ENCODE results near the gene FAM135A. TPM values are rescaled to one million over a fixed set of nuclear protein-coding genes. Genes with fewer than 3 reads are reported as not detected.
"Not testable (repeated sequence)": the region's sequence is repeated elsewhere in the genome, so short reads cannot be mapped to it uniquely, and the experiment has no call there.

The FAM135A gene
- total and polyA plus RNA-seq, 2 donors: 11.1 to 16.0 TPM

DNA sequence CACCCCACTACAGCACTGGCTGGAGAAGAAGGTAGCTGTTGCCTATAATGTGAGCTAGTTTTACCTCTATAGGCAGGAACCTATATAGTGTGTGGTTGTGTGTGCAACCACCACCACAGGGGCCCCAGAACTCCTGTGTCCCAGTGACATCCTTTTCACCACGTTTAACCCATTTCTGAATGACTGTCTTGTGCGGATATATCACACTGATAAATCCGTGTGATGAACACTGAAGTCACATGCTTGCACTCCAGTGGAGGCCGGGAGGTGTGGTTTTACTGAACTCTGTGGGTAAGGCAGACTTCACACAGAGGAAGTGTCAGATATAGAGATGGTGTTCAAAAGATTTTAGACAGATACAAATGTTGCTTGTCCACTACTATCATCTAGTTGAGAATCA is 185.9 kb downstream of the FAM135A start:
- WGBS: 59% methylated on average over 4 of the region's 4 CpGs
- no peaks in the 10 kb centered on the region for H3K4me1 ChIP-seq (ENCODE audit: control insufficient read depth in 2 of 2, insufficient read depth in 2 of 2, low read length in 2 of 2)
- H3K36me3 ChIP-seq (ENCODE audit: control insufficient read depth in 2 of 2, insufficient read depth in 2 of 2, low read length in 1 of 2): no peaks in the 10 kb centered on the region
- peaks cover 0 to 3% of the 10 kb centered on the region in 2 donors for H3K9me3 ChIP-seq (ENCODE audit: control insufficient read depth in 2 of 2, insufficient read depth in 1 of 2, low read length in 1 of 2)
- no peak overlapping the region for H3K4me3 ChIP-seq (ENCODE audit: low read length in 2 of 2)
- no peak overlapping the region for H3K27ac ChIP-seq (ENCODE audit: low read depth in 1 of 2, low read length in 1 of 2)
- H3K27me3 ChIP-seq (ENCODE audit: control insufficient read depth in 2 of 2, insufficient read depth in 1 of 2, low read length in 1 of 2): no peaks in the 10 kb centered on the region
- DNase-seq (ENCODE audit: low read depth in 6 of 9, low spot score in 9 of 9): peak in 5 of 9 donors; percentile 12 to 55 (median 16)

DNA sequence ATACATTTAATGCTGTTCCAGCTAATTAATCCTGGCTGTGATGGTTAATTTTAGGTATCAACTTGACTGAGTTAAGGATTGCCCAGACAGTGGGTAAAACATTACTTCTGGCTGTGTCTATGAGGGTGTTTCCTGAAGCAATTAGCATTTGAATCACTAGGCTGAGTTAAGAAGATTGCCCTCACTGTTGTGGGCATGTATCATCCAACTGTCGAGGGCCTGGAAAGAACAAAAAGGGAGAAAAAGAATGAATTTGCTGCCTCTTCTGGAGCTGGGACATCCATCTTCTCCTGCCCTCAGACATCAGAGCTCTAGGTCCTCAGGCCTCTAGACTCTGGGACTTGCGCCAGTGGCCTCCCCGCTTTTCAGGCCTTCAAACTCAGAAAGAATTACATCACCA is 187.7 kb downstream of the FAM135A start:
- Histone ChIP-seq H3K27me3 (ENCODE audit: control insufficient read depth in 2 of 2, insufficient read depth in 1 of 2, low read length in 1 of 2) (no peaks in the 10 kb centered on the region), H3K27ac (ENCODE audit: low read depth in 1 of 2, low read length in 1 of 2) (no peak overlapping the region), H3K4me3 (ENCODE audit: low read length in 2 of 2) (no peak overlapping the region), H3K4me1 (ENCODE audit: control insufficient read depth in 2 of 2, insufficient read depth in 2 of 2, low read length in 2 of 2) (no peaks in the 10 kb centered on the region), H3K36me3 (ENCODE audit: control insufficient read depth in 2 of 2, insufficient read depth in 2 of 2, low read length in 1 of 2) (no peaks in the 10 kb centered on the region), H3K9me3 (ENCODE audit: control insufficient read depth in 2 of 2, insufficient read depth in 1 of 2, low read length in 1 of 2) (peaks cover 0 to 11% of the 10 kb centered on the region in 2 donors)
- 67% methylated on average over 3 of the region's 3 CpGs for WGBS
- DNase-seq (ENCODE audit: low read depth in 6 of 9, low spot score in 9 of 9): no peak

DNA sequence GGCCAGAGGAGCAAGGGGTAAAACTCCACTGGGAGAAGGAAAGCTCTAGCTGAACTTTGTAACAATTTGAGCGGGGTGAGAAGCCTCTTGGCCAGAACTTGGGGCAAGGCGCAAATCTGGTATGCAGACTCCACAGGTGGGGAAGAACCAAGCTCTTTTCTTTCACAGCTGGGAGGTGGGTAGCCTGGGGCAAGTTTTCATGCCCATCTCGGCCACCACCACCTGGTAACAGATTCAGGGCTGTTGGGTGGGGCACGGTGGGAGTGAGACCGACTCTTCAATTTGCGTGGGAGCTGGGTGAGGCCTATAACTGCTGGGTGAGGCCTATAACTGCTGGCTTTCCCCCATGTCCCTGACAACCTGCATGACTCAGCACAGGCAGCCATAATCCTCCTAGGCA is 190.9 kb downstream of the FAM135A start:
- DNase-seq (ENCODE audit: low read depth in 6 of 9, low spot score in 9 of 9): no peak
- Histone ChIP-seq H3K27me3 (ENCODE audit: control insufficient read depth in 2 of 2, insufficient read depth in 1 of 2, low read length in 1 of 2) (no peaks in the 10 kb centered on the region), H3K27ac (ENCODE audit: low read depth in 1 of 2, low read length in 1 of 2) (no peak overlapping the region), H3K4me3 (ENCODE audit: low read length in 2 of 2) (no peak overlapping the region), H3K36me3 (ENCODE audit: control insufficient read depth in 2 of 2, insufficient read depth in 2 of 2, low read length in 1 of 2) (no peaks in the 10 kb centered on the region), H3K9me3 (ENCODE audit: control insufficient read depth in 2 of 2, insufficient read depth in 1 of 2, low read length in 1 of 2) (peaks cover 0 to 11% of the 10 kb centered on the region in 2 donors), H3K4me1 (ENCODE audit: control insufficient read depth in 2 of 2, insufficient read depth in 2 of 2, low read length in 2 of 2) (no peaks in the 10 kb centered on the region)
- 95% methylated on average over 6 of the region's 6 CpGs for WGBS

GRCh38 chr6:70607371-70607770 is 194.1 kb downstream of the FAM135A start:
- 88% methylated on average over 2 of the region's 2 CpGs for WGBS

DNA sequence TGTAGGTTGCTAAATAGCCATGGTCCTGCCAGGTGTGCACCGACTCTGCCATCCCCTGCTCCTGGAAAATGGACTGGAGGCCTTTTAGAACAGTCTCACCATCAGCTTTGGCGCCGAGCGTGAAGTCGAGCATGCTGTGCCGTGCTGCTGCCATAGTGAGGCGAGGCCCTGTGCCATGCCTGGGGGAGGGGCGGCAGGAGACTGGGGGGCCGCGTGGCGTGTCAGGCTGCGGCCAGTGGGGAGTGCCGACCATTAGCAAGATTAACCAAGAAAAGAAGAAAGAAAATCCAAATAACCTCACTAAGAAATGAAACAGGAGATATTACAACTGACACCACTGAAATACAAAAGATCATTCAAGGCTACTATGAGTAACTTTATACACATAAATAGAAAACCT is 195.9 kb downstream of the FAM135A start:
- not testable (repeated sequence) for DNase-seq (ENCODE audit: low read depth in 6 of 9, low spot score in 9 of 9); H3K27ac ChIP-seq (ENCODE audit: low read depth in 1 of 2, low read length in 1 of 2); H3K9me3 ChIP-seq (ENCODE audit: control insufficient read depth in 2 of 2, insufficient read depth in 1 of 2, low read length in 1 of 2); H3K4me1 ChIP-seq (ENCODE audit: control insufficient read depth in 2 of 2, insufficient read depth in 2 of 2, low read length in 2 of 2); H3K4me3 ChIP-seq (ENCODE audit: low read length in 2 of 2); H3K27me3 ChIP-seq (ENCODE audit: control insufficient read depth in 2 of 2, insufficient read depth in 1 of 2, low read length in 1 of 2); H3K36me3 ChIP-seq (ENCODE audit: control insufficient read depth in 2 of 2, insufficient read depth in 2 of 2, low read length in 1 of 2)
- 96% methylated on average over 13 of the region's 13 CpGs for WGBS

More at GRCh38 chr6:70607371-70607770, 194.1 kb downstream of the FAM135A start:
- H3K9me3 ChIP-seq (ENCODE audit: control insufficient read depth in 2 of 2, insufficient read depth in 1 of 2, low read length in 1 of 2): peaks cover 0 to 11% of the 10 kb centered on the region in 2 donors
- H3K27me3 ChIP-seq (ENCODE audit: control insufficient read depth in 2 of 2, insufficient read depth in 1 of 2, low read length in 1 of 2); H3K27ac ChIP-seq (ENCODE audit: low read depth in 1 of 2, low read length in 1 of 2); H3K4me1 ChIP-seq (ENCODE audit: control insufficient read depth in 2 of 2, insufficient read depth in 2 of 2, low read length in 2 of 2); H3K36me3 ChIP-seq (ENCODE audit: control insufficient read depth in 2 of 2, insufficient read depth in 2 of 2, low read length in 1 of 2); H3K4me3 ChIP-seq (ENCODE audit: low read length in 2 of 2): not testable (repeated sequence)
- DNase-seq (ENCODE audit: low read depth in 6 of 9, low spot score in 9 of 9): peak in 1 of 9 donors; percentile 16

Other genes starting within 250 kb of the FAM135A start
- 1.2 TPM for gene COL9A1, start 110.4 kb upstream of the FAM135A start, total RNA-seq
- gene COL9A1, start 110.4 kb upstream of the FAM135A start, polyA plus RNA-seq: 0.32 TPM
- gene SDHAF4, start 153.4 kb downstream of the FAM135A start, total RNA-seq: 16.3 TPM
- 14.9 TPM for gene SDHAF4, start 153.4 kb downstream of the FAM135A start, polyA plus RNA-seq